GM19025 (cell line): ENCODE results near the gene PUS3.

Experiments used
- ATAC-seq: cut with Tn5 transposase; IDR thresholded peaks from one replicate; pipeline ENCODE4 v1.9.1; 2021; ENCODE audit warnings: mild to moderate bottlenecking, low read depth, moderate library complexity; ENCODE audit not compliant: unreplicated experiment

Gene PUS3

DNA sequence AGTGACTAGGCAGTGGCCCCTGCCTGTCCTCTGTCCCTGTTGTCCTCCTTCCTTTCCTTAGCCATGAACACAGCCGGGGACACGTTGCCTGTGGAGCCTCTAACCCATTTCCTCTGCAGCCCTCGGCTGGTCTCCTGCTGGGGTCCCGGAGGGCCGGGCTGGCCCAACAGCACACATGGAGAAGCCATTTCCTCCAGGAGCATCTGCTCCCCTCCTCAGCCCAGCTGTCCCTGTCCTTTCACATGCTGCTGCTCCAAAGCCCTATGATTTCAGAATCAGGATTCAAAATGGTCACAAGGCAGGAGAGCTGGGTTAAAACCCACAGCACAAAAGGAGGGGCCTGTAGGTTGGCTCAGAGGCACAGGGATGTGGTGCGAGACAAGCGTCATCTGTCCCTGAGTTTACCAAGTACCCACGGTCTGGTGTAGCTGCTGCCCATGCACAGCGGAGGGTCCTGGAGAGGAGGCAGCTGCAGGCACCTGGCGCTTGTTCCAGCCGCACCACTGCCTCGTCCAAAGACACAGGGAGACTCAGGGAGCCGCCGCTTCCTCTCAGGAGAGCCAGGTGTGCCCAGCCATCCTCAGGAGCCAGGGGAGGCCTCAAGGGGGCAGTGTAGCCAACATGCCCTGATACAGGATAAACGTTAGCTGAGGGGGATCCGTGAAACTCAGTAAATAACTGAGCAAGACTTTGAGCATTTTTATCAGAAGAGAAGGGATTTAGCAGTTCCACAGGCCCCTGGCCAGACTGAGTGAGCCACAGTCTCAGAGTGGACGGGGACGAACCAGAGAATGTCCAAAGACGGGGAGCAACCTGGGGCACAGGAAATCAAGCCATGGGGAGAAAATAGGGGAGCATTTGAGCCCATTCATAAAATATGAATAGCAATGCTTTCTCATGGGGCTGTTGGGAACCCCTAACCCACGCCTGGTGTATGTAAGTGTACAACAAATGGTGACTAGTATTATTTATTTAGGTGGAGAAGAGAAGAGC lies 38.9 kb upstream of the PUS3 start:
- no peak for ATAC-seq

DNA sequence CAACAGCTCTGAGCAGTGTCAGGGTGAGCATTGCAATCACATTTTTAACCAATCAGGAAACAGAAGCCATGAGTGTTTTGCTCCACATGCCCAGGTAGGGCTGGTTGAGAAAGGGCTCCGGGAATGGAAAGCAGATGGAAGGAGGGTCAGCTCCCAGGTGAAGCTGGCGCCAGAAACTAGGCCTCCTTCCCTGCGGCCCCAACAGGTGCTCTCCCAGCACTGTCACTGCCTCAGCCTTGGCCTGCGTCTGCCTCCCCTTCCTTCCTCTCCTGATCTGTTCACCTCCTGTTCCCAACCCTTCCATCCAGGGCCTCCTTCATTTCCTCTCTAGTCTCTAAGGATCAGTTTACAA lies 38.2 kb upstream of the PUS3 start:
- no peak for ATAC-seq

DNA sequence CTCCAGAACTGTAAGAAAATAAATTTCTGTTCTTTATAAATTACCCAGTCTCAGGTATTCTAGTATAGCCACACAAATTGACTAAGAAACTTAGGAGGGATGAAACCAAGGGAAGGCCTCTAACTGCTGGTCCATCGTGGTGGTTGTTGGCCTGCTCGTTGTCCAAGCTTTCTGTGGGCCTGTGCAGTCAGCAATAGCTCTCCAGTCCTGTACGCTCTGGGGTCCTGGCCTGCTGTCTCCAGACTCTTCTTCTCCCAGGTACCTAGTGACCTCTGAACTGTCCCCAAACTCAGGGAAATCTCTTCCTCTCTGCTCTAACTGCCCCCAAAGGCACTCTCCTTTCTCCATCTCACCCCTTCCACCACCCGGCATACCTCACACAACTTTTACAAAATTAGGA lies 37.1 kb upstream of the PUS3 start:
- no peak for ATAC-seq

DNA sequence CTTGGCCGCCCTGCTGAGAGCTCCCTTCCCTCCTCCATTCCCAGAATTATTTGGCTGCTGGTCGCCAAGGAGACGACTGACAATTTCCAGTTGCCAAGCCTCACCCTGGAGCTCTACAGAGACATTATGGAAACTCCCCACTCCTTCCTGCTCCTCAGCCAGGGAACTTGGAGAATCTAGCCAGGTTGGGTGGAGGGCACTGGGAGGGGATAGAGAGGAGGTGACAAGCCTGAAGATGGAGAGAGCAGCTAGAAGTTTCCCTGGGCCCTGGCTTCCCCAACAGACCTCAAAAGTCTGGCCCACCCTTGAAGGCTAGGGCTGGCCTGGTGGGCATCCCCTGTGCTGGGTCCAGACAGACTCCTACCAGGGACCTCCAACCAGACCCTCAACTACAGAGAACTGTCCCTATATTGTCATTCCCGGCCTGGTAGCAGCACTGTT lies 36.1 kb upstream of the PUS3 start:
- no peak for ATAC-seq

DNA sequence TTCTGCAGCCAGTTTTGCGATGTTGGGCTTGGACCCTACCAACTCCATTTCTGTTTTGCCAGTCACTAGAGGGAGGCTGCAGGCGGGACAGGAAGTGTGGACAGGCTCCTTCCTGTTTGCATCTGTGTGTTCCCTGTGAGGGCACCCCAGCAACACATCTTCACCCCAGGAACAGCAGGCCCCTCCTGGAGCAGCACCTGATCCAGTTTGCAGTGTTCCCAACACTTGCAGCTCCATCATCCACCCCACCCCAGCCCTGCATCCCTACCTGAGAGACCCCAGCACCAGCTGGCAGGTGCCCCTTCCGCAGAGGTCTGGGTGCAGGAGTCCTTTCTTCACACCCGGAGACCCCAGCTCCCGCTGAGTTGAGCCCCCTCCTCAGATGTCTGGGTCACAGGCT lies 35.4 kb upstream of the PUS3 start:
- ATAC-seq = no peak

DNA sequence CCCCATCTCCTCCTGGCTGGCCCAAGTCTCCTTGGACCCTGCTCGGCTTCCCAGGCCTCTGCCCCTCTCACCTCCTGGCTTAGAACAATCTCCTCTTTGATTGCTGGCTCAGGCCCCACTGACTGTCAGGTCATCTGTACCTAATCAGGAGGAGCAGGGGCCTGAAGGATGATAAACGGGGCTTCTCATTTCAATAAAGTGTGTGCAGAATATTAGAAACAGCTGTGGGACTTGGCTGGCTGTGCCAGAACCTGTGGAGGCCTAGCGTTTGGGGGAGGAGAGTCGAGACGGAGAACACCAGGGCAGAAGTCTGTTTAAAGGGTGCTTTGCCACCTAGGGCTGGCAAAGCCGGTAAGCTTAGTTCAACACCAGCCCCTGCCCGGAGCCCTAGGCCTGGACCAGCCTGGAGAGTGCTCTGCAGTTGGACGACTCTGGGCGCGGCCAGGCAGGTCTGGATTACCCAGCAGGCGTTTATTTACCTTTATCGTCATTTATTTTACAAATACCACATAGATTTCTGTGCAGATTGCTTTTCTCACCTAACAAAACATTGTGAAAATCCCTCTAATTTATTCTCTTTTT lies 32.7 kb upstream of the PUS3 start:
- ATAC-seq = no peak

DNA sequence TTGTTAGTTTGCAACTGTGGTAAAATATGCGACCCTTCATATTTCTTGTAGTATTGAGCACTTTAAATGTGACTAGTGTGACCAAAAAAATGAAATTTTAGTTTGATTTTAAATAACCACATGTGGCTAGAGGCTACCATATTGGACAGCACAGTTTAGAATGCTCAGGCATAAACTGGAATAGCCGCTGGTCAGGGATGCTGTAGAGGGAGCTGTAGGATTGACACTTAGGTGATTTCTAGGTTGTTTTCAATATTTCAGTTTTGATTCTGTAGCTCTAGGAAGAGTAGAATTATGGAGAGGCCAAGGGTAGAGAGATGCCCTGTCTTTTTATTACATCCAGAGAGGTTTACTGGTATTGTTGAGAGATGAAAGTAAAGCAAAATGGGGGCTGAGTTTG lies 32.0 kb upstream of the PUS3 start:
- no peak for ATAC-seq

DNA sequence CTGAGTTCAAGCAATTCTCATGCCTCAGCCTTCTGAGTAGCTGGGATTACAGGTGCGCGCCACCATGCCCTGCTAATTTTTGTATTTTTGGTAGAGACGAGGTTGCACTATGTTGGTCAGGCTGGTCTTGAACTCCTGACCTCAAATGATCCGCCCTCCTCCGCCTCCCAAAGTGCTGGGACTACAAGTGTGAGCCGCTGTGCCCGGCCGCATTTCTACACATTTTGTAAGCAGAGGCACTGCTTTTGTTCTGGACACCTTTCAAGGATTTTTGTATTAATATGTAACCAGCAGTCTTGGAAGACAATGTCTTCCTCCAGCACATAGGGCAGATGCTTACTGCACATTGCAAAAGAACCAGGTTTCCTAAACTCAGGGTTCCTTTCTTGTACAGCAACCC lies 31.5 kb upstream of the PUS3 start:
- ATAC-seq = no peak

DNA sequence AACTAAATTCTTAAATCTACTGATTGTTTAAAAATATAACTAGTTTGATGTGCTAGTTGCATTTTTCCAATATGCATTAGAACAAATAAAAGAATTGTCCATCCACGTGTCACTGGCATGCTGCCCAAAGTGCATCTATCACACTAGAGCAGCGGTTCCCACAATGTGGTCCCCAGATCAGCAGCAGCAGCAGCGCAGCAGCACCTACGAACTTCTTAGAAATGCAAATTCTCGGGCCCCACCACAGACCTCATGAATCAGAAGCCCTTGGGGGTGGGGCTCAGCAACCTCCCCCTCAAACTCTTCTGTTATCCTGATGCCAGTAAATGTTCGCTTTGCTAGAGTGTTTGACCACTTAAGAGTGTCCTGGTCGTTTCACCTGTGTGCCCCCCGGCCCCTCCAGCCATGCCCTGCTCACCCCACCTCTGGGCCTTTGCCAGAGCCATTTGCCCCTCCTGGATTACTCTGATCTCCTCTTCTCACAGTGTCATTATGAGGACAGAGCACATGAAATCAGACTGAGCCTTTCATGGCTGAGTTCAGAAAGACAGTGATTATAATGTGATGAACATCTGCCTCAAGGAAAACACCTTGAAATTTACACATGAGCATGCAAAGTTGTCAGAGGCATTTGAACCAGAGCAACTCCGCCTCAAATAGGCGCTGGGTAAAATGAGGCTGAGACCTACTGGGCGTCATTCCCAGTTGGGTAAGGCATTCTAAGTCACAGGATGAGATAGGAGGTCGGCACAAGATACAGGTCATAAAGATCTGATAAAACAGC lies 30.2 kb upstream of the PUS3 start:
- ATAC-seq = no peak

DNA sequence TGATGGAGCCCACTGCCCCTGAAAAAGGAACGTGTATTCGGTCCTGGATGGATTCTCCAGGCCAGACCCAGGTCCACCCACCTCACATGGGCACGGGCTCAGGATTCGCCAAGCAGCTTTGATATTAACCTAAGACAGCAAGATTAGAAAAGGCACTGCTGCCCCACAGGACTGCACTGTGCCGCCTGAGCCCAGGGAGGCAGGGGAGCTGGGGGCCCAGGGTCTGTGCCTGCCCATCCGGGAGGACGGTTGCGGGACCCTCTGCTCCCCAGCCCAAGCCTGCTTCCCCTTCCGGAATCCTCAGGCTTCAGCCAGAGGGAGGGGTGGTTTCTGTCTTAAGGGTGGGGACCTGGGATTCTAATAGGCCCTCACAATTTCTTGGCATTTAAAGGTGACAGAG lies 29.3 kb upstream of the PUS3 start:
- ATAC-seq = no peak

DNA sequence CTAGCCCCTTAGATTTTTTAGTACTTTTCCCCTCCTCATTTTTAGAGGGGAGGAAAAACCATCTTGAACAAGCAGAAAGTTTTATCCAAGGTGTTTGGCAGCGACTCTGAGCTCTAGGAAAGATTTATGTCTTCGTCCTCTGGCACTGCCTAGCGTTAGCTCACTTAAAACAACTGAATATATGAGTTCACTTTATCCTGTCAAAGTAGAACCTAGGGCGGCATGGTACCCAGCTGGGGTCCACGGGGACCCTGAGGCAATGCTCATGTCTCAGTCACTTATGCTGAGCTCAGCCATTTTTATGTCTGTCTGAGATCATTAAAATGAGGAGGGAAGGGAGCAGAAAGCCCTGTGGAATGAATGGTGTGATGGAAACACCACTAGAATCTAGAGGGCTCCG lies 28.7 kb upstream of the PUS3 start:
- no peak for ATAC-seq

DNA sequence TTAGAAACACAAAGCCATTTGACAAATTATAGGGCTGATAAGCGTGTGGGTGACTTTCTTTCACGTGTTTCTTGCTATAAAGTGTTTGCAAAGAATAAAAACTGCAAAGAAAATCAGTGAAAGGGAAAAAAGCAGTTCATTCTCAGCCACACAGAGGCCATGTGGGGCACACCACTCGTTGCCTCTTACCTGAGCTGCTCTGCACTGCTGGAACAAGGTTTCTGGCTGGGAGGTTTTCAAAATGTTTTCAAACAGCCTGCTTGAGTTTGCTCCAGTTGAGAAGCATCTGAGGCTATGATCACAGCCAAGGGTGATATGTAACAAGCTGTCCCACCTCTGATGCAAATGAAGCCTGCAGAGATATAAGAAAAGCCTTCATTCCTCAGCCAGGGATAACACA lies 28.1 kb upstream of the PUS3 start:
- no peak for ATAC-seq

DNA sequence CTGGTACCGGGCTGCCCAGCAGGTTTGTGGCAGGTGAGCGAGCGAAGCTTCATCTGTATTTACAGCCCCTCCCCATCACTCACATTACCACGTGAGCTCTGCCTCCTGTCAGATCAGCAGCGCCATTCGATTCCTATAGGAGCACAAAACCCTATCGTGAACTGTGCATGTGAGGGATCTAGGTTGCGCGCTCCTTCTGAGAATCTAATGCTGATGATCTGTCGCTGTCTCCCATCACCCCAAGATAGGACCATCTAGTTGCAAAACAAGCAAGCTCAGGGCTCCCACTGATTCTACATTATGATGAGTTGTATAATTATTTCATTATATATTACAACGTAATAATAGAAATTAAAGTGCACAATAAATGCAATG lies 27.1 kb upstream of the PUS3 start:
- no peak for ATAC-seq

DNA sequence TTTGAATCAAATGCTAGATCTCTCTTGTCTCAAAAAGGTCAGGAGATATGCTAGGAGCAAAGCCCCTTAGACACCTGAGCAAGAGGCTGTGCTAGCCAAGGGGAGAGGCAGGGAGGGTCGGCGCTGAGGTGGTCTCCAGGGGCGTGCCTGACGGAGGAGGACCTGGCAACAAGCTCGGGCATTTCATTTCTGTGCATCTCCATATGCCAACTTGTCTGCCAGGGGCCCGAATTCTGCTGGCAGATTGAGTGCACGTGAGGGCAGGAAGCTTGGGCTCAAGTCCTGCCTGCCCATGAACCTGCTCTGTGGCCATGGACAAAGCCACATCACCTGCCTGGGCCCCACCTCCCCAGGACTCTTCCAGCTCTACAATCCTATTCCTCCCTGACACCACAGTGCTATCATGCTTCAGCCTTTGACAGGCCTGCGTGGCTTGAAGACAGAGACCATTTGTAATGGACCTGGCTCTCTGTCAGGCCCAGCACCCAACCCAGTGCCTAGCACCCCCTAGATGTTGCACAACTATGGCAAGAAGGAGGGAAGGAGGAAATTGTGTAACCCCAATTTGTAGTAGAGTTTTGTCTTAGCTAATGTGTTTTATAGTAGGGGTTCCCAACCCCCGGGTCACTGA lies 26.6 kb upstream of the PUS3 start:
- ATAC-seq = no peak

DNA sequence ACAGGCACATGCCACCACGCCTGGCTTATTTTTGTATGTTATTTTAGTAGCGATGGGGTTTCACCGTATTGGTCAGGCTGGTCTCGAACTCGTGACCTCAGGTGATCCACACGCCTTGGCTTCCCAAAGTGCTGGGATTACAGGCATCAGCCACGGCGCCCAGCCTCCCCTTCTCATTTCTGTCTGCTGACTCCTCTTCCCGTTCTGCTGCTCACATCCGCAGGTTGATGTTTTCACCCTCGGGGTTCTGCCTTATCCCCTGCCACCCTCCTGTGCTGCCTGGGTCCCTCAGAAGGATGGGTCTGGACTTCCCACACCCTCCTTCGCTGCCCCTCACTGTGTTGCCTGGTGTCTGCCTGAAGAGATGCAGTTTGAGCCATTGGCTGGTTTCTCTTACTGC lies 23.7 kb upstream of the PUS3 start:
- no peak for ATAC-seq

DNA sequence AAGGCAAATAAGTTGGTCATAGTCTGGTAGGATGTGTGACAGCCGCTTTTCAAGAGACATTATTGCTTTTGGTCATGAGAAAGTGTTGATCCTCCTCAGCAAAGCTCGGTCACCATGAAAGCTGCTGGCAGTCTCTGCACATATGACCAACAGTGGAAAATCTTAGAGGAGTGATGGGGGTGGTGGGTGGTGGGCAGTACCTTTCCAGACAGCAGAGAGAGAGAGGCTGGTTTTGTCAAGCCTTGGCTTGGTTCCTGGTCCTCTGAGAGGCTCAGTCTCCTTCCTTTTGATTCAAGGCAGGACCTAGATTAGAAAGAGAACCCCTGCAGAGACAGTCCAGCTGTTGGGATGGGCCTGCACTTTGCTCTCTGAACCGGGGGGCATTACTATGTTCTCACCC lies 22.8 kb upstream of the PUS3 start:
- no peak for ATAC-seq

DNA sequence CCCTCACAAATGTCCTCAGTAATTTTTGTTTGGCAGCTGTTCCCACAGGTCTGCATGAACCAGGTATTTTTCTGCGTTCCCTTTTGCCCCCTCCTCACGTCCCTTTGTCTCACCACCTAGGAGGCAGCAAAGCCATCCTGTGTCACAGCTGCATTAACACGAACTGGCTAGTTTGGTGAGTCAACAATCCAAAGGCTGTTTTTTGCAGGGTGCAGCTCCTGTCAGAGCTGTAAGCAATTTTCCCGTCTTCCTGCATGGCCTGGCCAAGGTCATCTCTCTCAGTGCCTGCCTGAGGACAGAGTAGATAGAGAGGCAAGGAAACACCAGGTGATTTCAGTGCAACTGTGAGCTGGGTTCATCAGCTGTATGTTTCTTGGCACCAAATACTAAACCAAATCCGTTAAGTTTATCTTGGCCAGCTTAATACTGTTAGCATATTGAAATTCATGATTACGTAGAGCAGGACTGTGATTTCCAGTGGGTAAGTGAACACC lies 22.3 kb upstream of the PUS3 start:
- ATAC-seq = no peak

DNA sequence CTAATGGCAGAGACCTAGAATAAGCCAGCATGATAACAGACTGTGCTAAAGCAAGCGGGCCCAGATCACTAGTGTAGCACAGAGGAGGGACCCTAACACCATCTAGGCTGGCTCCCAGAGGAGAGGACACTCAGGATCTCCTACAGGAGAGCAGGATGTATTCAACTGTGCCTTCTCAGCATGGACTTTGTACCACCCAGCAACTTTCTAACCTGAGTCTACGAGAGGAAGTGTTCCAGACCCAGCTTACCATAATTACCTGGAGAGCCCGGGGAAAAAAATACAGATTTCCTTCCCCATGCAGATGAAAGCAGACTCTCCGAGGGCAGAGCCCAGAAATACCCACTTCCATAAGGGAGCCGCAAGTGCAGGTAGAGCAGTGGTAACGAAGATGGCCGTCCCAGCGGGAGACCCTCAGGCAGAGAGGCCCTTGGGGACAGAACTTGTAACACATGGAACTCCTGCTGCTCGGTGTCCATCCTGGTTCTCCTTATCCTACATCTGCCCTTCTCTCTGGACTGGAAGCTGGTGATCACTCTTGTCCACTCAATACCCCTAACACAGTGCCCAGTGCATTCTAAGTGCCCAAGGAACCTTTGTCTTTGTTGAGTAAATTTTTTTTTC lies 21.5 kb upstream of the PUS3 start:
- no peak for ATAC-seq

DNA sequence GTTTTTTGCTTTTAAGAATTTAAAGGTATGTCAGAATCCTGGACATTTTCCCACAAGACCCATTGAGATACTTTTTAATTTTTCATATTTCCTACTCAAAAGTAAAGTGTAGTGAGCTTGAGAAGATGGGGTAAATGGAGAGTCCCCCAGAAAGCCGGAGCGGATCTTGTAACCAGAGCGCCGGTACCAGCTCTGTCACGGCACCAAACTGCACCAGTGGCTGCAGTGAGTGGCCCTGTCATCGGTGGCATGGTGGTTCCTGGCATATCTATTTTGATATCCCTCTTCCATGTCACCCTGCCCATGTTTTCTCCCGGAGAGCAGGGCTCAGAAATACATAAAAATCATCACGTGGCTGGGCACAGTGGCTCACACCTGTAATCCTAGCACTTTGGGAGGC lies 20.6 kb upstream of the PUS3 start:
- no peak for ATAC-seq

DNA sequence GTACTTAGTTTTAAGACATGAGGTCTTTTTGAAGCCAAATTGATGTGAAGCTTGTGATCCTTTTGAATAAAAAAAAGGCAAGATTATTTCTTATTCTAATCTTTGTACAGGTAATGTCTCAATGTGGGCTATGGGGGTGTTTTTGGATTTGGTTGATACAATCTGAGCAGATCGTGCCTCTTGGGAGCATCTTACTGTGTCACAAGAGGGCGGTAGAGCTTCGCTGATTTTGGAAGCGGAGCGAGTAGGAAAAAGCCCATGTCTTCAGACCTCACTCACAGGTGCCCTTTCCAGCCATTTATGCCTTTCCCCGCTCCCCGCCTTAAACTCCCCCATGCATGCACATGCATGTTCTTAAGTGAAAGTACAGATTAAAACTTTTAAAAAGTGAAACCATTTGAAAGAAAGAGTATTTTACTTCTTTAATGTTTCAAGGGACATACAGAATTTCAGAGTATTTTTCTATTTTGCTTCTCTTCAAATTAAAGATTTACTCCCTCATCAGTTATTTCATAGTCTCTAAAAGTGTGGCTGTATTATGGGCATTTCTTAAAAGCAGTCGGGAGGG lies 20.1 kb upstream of the PUS3 start:
- ATAC-seq = no peak
